ENCODE data around the gene KRT28. TPM values are rescaled to one million over a fixed set of nuclear protein-coding genes. Genes with fewer than 3 reads are reported as not detected.

Gene KRT28
- total and polyA plus RNA-seq, 2 of the 8 experiments (the other 6 are each of a cell fraction or from before 2014, with no cell fraction given), result not detected

DNA sequence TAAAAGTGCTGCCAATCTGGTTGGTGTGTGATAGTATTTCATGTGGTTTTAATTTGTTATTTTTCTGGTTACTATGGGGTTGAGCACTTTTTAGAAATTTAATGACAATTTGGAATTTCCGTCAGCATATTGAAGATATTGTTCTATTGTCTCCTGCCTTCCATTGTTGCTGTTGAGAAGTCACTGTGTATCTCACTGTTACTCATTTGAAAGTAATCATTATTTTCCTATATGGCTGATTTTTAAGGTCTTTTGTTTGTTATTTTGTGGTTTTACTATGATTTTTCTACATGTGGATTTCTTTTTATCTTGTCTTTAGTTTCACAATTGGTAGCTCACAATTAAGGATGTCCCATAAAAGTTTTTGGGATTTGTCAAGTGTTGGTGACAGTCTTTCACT is 36.0 kb downstream of the KRT28 start (continued):
- TF ChIP-seq PHF8 (conservative IDR thresholded peaks at IDR 0.05; ENCODE audit: low read depth, low read length) (no peak), KDM4A (IDR thresholded peaks at IDR 0.05; ENCODE audit: low read depth, low read length, severe bottlenecking) (no peak), TBP (IDR thresholded peaks at IDR 0.05; ENCODE audit: low read depth, low read length) (no peak)
